ENCODE measurements around the gene GLUD1.
A peak's percentile ranks its signal among the peaks of the same experiment; 100 is the strongest.
"Not testable (repeated sequence)": the region's sequence is repeated elsewhere in the genome, so short reads cannot be mapped to it uniquely, and the experiment has no call there.

Gene GLUD1

GRCh38 chr10:87094373-87095235 is at the start of gene GLUD1, which contains the start of gene SHLD2:
Gene GLUD1, minus strand, starts transcription at chr10:87094843. Its CDS starts 74 bp downstream, at chr10:87094769.
Gene SHLD2, plus strand, starts transcription at chr10:87095206. Its CDS starts 56,149 bp downstream, at chr10:87151355.
- DNase-seq = peak; percentile 75

DNA sequence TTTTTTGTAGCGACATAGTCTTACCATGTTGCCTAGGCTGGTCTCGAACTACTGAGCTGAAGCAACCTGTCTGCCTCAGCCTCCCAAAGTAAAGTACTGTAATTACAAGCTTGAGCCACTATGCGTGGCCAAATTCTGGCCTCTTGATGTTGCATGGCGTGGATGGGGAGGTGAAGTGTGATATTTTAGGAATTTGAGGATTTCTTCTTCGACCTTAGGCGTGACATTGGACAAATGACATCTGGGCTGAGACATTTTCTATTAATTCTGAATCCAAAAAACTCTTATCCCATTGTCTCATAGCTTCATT is 48.4 kb upstream of the GLUD1 start:
- not testable (repeated sequence) for DNase-seq

DNA sequence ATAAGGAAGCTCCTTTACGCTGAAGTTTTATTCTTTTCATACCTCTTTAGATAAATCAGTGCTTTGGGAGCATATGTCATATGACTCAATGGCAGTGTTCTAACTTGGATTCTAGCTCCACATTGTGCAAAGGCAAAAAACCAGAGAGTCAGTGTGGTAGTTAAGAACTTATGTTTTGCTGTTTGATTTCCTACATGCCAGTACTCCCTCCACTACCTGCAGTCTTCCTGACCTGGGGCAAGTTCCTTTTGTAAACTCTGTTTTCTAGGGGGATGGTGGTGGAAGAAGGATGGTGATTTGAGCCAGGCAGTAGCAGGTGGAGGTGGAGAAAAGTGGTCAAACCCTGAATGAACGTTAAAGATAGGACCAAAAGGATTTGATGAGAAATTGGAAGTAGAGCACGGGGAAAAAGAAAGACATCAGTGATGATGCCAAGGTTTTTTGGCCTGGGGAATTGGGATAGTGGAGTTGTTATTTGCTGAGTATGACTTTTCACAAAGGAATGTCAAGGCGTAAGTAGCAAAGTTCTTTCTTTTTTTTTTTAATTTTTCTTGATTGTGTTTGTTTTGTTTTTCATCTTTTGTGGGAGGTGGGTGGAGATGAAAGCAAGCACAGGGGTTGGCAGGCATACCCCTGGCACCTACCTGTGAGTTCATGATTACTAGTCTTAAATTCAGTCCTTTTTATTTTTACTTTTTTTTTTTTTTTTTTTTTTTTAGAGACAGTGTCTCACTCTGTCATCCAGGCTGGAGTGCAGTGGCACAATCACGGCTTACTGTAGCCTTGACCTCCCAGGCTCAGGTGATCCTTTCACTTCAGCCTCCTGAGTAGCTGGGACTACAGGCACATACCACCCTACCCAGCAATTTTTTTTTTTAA is 47.8 kb upstream of the GLUD1 start:
- DNase-seq = not testable (repeated sequence)

GRCh38 chr10:87137478-87137877 is 42.8 kb upstream of the GLUD1 start:
- not testable (repeated sequence) for DNase-seq

- not testable (repeated sequence) for DNase-seq
Measured at GRCh38 chr10:87134440-87134839, 39.8 kb upstream of the GLUD1 start.

DNA sequence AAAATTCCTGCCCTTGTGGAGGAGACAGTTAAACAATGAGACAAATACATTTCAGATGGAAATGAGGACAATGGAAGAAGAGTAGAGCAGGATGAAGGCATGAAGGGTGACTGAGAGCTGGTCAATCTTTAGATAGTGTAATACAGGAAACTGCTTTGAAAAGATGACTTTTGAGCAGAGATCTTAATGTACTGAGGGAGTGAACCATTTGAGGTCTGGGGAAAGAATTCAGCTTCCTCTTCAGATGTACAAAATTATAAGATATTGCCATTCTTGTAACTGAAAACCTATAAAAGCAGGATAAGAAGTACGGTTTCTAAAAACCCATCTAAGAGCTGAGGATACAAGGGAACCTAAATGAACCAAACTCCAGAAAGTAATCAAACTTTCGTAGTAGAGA is 39.3 kb upstream of the GLUD1 start:
- DNase-seq = not testable (repeated sequence)

DNA sequence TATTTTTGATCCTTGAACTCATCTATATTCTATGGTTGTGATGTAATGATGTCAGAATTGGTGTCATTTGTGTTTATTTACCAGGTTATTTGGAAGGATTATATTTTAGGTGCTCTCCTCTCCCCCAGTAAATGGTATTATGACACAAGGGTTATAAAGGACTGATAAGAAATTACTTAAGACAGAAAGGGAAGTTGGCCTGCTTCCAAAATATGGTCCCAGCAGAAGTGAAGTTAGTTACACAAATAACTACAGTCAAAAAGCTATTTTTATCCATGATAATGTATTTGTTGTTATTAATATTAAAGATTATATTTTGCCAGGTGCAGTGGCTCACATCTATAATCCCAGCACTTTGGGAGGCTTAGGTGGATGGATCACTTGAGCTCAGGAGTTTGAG is 37.5 kb upstream of the GLUD1 start:
- not testable (repeated sequence) for DNase-seq

GRCh38 chr10:87127607-87128156 is 33.0 kb upstream of the GLUD1 start:
- not testable (repeated sequence) for DNase-seq

GRCh38 chr10:87127048-87127447 is 32.4 kb upstream of the GLUD1 start:
- not testable (repeated sequence) for DNase-seq

DNA sequence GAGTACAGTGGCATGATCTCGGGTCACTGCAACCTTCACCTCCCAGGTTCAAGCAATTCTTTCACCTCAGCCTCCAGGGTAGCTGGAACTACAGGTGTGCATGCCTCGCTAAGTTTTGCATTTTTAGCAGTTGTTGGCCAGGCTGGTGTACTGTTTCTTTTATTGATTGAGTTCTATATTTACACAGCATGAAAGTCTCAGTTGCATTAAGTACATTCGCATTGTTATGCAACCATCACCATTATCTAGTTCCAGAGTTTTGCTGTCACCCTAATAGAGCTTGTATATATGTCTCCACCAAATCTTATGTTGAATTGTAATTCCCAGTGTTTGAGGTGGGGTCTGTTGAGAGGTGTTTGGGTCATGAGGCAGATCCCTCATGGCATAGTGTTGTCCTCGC is 28.7 kb upstream of the GLUD1 start:
- DNase-seq = not testable (repeated sequence)

- DNase-seq = not testable (repeated sequence)
Measured at GRCh38 chr10:87119029-87119428, 24.4 kb upstream of the GLUD1 start.

GRCh38 chr10:87118122-87118521 is 23.5 kb upstream of the GLUD1 start:
- not testable (repeated sequence) for DNase-seq

- DNase-seq = no peak
Measured at GRCh38 chr10:87105446-87106124, 10.9 kb upstream of the GLUD1 start.

GRCh38 chr10:87104727-87105126 is 10.1 kb upstream of the GLUD1 start:
- DNase-seq = not testable (repeated sequence)

DNA sequence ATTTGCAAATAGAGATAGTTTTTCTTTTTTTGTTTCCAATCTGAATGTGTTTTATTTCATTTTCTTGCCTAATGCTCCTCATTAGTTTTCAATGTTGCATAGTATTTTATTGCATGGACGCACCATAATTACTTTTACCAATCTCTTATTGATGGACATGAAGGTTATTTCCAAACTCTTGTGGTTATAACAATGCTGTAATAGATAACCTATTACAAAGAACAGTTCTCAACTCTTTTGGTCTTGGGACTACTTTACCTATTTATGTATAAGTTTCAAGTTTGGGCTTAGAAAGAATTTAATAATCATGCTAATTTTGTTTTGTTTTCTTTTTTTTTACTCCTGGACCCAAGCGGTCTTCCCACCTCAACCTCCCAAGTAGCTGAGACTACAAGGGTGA is 7.4 kb upstream of the GLUD1 start:
- no peak for DNase-seq

DNA sequence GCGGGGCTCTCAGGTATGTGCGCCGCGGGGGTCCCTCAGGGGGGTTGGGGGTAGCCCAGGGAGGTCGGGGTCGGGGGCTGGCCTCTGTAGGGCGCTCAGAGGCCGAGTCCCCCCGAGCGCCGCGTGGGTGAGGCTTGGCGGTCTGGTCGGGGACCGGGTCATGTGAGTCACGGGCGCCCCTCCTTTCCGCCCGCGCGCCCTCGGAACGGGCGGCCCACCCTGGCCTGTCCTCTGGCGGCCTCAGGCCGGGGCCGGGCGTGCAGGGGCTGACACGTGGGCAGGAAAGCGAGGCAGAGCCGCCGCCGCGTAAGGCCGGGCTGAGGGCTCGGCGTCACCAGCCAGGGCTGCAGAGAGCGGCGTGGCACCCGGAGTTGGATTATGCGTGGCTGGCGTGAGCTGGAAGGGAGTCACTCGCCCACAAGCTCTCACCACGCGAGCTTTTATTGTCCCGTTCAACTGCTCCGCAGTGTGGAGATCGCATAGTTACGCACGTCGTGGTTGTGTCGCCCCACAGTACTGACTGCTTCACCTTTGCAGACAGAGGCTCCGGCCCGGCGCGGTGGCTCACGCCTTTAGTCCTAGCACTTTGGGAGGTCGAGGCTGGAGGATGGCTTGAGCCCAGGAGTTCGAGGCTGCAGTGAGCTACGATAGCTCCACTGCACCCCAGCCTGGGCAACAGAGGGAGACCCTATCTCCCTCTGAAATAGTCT is 748 bp upstream of the GLUD1 start:
- peak; percentile 19 for DNase-seq

GRCh38 chr10:87093632-87094372 is 841 bp downstream of the GLUD1 start:
- DNase-seq = no peak

- no peak for DNase-seq
Measured at GRCh38 chr10:87092861-87093631, 1.6 kb downstream of the GLUD1 start.

GRCh38 chr10:87092376-87092860 is 2.2 kb downstream of the GLUD1 start:
- no peak for DNase-seq

DNA sequence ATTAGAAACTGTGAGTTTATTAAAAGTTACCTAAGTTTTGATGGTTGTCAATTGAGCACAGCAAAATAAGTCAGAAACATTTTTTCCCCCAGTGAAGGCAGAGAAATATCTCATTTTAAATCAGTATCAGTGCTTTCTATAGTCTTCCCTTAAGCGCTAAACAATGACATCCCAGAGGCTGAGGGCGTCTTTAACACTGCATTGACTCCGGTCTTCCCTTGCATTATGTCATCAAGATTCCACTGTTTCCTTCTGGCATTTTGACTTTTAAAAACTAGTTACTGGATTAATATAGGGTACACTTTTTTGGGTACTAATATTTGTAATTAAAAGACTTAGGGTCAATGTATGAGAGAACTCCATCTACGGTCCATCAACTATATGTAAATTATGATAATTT is 3.9 kb downstream of the GLUD1 start:
- DNase-seq = no peak

Data from NCI-H1092 (cell line).